ENCODE measurements around the gene ZNF611.

GRCh38 chr19:52724701-52725514 lies 9.9 kb downstream of the ZNF611 start:
- TF ChIP-seq POLR2AphosphoS5 (IDR thresholded peaks at IDR 0.05; ENCODE audit: low read depth, low read length) (no peak), TAF1 (IDR thresholded peaks at IDR 0.05; ENCODE audit: borderline replicate concordance, low read depth, low read length) (no peak)

Data from GM12892 (cell line).